Sigmoid colon (tissue), 7 donors: ENCODE data around the gene MAP3K8. TPM values are rescaled to one million over a fixed set of nuclear protein-coding genes. Genes with fewer than 3 reads are reported as not detected.

Source experiments
- DNase-seq: peaks from one replicate; pipeline ENCODE4 v3.0.0-alpha.2; 2019
- H3K27ac ChIP-seq, 4 donors: fragments of 200-600 bp; sonication (generic); one replicate each; pipeline ENCODE4 v1.5.1; 2016 to 2019; ENCODE audit warnings: mild to moderate bottlenecking in 1 of 4
- H3K27me3 ChIP-seq, 3 donors: fragments of 200-600 bp; sonication (generic); one replicate each; pipeline ENCODE4 v1.5.1; 2019; ENCODE audit warnings: mild to moderate bottlenecking in 1 of 3
- H3K36me3 ChIP-seq, 4 donors: fragments of 200-600 bp; sonication (generic); one replicate each; pipeline ENCODE4 v1.5.1; 2016 to 2019
- H3K4me1 ChIP-seq, 4 donors: fragments of 200-600 bp; sonication (generic); one replicate each; pipeline ENCODE4 v1.5.1; 2017 to 2019
- H3K4me3 ChIP-seq, 4 donors: fragments of 200-600 bp; sonication (generic); one replicate each; pipeline ENCODE4 v1.5.1; 2017 to 2019; ENCODE audit warnings: mild to moderate bottlenecking in 2 of 4, moderate library complexity in 1 of 4
- H3K9me3 ChIP-seq, 4 donors: fragments of 200-600 bp in 3 of 4; sonication (generic) in 3 of 4; one replicate each; pipeline versions ENCODE4 v1.5.1 to v1.6.1; 2013 to 2019
- CTCF ChIP-seq, 4 experiments: fragments of 450-650 bp in 3 of 4; fragments of 200-600 bp in 1 of 4; IDR thresholded peaks; one replicate each; pipeline ENCODE4 v1.5.1; 2016 to 2019; ENCODE audit warnings: antibody characterized with exemption in 4 of 4, mild to moderate bottlenecking in 3 of 4, moderate library complexity in 2 of 4
- EP300 ChIP-seq, 4 donors: sonication (generic); formaldehyde crosslinking; IDR thresholded peaks; one replicate each; pipeline ENCODE4 v1.6.1; 2017; ENCODE audit warnings: antibody characterized with exemption in 4 of 4
- POLR2A ChIP-seq, 2 donors: fragments of 450-650 bp; IDR thresholded peaks; one replicate each; pipeline ENCODE4 v1.6.1; 2016; ENCODE audit warnings: antibody characterized with exemption in 2 of 2, mild to moderate bottlenecking in 2 of 2, moderate library complexity in 2 of 2
- POLR2AphosphoS5 ChIP-seq, 4 donors: sonication (generic); formaldehyde crosslinking; IDR thresholded peaks; one replicate each; pipeline ENCODE4 v1.6.1; 2017; ENCODE audit warnings: antibody characterized with exemption in 4 of 4
- WGBS, 2 donors: extraction: QIAGEN DNeasy Blood & Tissue Kit; methylation state at CpG; one replicate each; pipeline ENCODE4 v1.1.7; 2013; 5-methylcytosine and 5-hydroxymethylcytosine counted together
- intact Hi-C: fragments of 100-400 bp; cut with DNase I; formaldehyde crosslinking; loops from one replicate; pipeline ENCODE4 v1.15.1; 2023
- polyA plus RNA-seq, 3 donors: library from polyadenylated mRNA; stranded (reverse); fragments of 200-250 nt; gene quantifications; one replicate each; pipeline ENCODE4 v1.2.3, GENCODE V29; 2013
- total RNA-seq, 4 donors: library from RNA; depleted of rRNA; stranded (reverse); fragments of >200 nt; gene quantifications; one replicate each; pipeline ENCODE4 v1.1.0, GENCODE V29; 2016
- donor health status: healthy with polysubstance abuse.
- donor health status: Bipolar disorder and iron deficiency.
- donor health status: healthy.

The MAP3K8 gene
- total and polyA plus RNA-seq, 7 donors = 6.0 to 66.5 (median 16.9) TPM

- Histone ChIP-seq H3K36me3 (no peaks in the 10 kb centered on the region), H3K27me3 (no peaks in the 10 kb centered on the region), H3K4me3 (no peak overlapping the region), H3K27ac (no peak overlapping the region), H3K9me3 (no peaks in the 10 kb centered on the region), H3K4me1 (peaks cover 0 to 10% (median 4%) of the 10 kb centered on the region in 4 donors)
- intact Hi-C loops = loop anchor here (10.0 kb wide), 1 partner anchor 395 kb away; no protein-coding TSS in a partner anchor
- WGBS, 2 donors = 47 to 64% methylated on average over 1 of the region's 1 CpG
- no peak for DNase-seq
- TF ChIP-seq POLR2AphosphoS5 (IDR thresholded peaks at IDR 0.05) (no peak), CTCF (IDR thresholded peaks at IDR 0.05) (no peak), POLR2A (IDR thresholded peaks at IDR 0.05) (no peak), EP300 (IDR thresholded peaks at IDR 0.05) (no peak)
Observed at GRCh38 chr10:30389543-30389942, 44.4 kb upstream of the MAP3K8 start.

GRCh38 chr10:30390207-30390606, 43.8 kb upstream of the MAP3K8 start:
- WGBS, 2 donors = 87 to 89% methylated on average over 3 of the region's 3 CpGs
- Histone ChIP-seq H3K4me1 (peaks cover 0 to 7% (median 2%) of the 10 kb centered on the region in 4 donors), H3K36me3 (no peaks in the 10 kb centered on the region), H3K27me3 (no peaks in the 10 kb centered on the region), H3K9me3 (no peaks in the 10 kb centered on the region), H3K27ac (no peak overlapping the region), H3K4me3 (no peak overlapping the region)
- no peak for TF ChIP-seq CTCF (IDR thresholded peaks at IDR 0.05)
- no peak for TF ChIP-seq EP300 (IDR thresholded peaks at IDR 0.05)
- no peak for TF ChIP-seq POLR2AphosphoS5 (IDR thresholded peaks at IDR 0.05)
- TF ChIP-seq POLR2A (IDR thresholded peaks at IDR 0.05) = no peak
- intact Hi-C loops = no loop called here
- no peak for DNase-seq

DNA sequence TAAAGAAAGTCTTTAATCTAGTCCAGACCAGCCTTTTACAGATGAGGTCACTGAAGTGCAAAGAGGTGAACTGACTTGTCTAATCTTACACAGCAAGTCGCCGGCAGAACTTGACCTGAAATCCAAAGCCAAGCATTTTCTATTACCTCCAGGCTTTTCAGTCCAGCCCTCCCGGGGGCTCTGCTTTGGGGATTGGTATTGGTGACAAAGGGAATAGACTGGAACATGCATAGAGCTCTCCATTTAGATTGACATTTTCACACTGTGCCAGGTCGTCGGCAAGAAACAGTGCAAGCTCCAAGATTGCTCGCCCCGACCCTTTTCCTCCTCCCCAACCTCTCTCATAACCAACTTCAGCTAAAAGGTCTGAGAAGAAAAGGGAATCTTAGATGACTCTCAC, 42.7 kb upstream of the MAP3K8 start:
- intact Hi-C loops = no loop called here
- Histone ChIP-seq H3K27me3 (no peaks in the 10 kb centered on the region), H3K9me3 (no peaks in the 10 kb centered on the region), H3K4me3 (no peak overlapping the region), H3K36me3 (no peaks in the 10 kb centered on the region), H3K4me1 (peaks cover 0 to 7% (median 2%) of the 10 kb centered on the region in 4 donors), H3K27ac (no peak overlapping the region)
- DNase-seq = no peak
- TF ChIP-seq EP300 (IDR thresholded peaks at IDR 0.05) = no peak
- 91% methylated on average over 7 of the region's 7 CpGs for WGBS, 2 donors

- H3K36me3 ChIP-seq = no peaks in the 10 kb centered on the region
- peaks cover 0 to 7% (median 2%) of the 10 kb centered on the region in 4 donors for H3K4me1 ChIP-seq
- peak; percentile 86 to 95 (median 90) for TF ChIP-seq CTCF (IDR thresholded peaks at IDR 0.05)
- TF ChIP-seq POLR2A (IDR thresholded peaks at IDR 0.05) = no peak
- intact Hi-C loops = loop anchor here (1.0 kb wide), 2 partner anchors 142 to 198 kb away; no protein-coding TSS in a partner anchor
- no peak overlapping the region for H3K27ac ChIP-seq
- 2 to 11% methylated on average over 17 of the region's 17 CpGs for WGBS, 2 donors
- DNase-seq = peak; percentile 86
- no peaks in the 10 kb centered on the region for H3K27me3 ChIP-seq
- no peaks in the 10 kb centered on the region for H3K9me3 ChIP-seq
- peak overlapping the region in 2 of 4 donors; percentile 15 to 28 for H3K4me3 ChIP-seq
Observed at GRCh38 chr10:30392564-30392990, 41.4 kb upstream of the MAP3K8 start.

GRCh38 chr10:30396293-30396692, 37.7 kb upstream of the MAP3K8 start:
- Histone ChIP-seq H3K27ac (no peak overlapping the region), H3K9me3 (no peaks in the 10 kb centered on the region), H3K36me3 (no peaks in the 10 kb centered on the region), H3K4me1 (peaks cover 0 to 7% (median 2%) of the 10 kb centered on the region in 4 donors), H3K4me3 (no peak overlapping the region), H3K27me3 (no peaks in the 10 kb centered on the region)
- 83% methylated on average over 3 of the region's 3 CpGs for WGBS, 2 donors
- DNase-seq = no peak
- TF ChIP-seq EP300 (IDR thresholded peaks at IDR 0.05) (no peak), POLR2AphosphoS5 (IDR thresholded peaks at IDR 0.05) (no peak), POLR2A (IDR thresholded peaks at IDR 0.05) (no peak), CTCF (IDR thresholded peaks at IDR 0.05) (no peak)
- intact Hi-C loops = no loop called here
